Measurements from ENCODE around the gene OGT.
"Not testable (repeated sequence)": the region's sequence is repeated elsewhere in the genome, so short reads cannot be mapped to it uniquely, and the experiment has no call there.

OGT gene

GRCh38 chrX:71599965-71600364 is 67.1 kb downstream of the OGT start:
- no peak for DNase-seq

DNA sequence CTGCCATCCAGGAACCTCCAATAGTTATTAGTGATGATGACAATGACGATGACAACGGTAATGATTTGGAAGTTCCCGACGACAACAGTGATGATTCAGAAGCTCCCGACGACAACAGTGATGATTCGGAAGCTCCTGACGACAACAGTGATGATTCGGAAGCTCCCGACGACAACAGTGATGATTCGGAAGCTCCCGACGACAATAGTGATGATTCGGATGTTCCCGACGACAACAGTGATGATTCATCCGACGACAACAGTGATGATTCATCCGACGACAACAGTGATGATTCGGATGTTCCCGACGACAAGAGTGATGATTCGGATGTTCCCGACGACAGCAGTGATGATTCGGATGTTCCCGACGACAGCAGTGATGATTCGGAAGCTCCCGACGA is 70.7 kb downstream of the OGT start:
- DNase-seq, result no peak

GRCh38 chrX:71604141-71604540 is 71.2 kb downstream of the OGT start:
- no peak for DNase-seq

- no peak for DNase-seq
Observed at GRCh38 chrX:71604796-71605568, 72.1 kb downstream of the OGT start.

DNA sequence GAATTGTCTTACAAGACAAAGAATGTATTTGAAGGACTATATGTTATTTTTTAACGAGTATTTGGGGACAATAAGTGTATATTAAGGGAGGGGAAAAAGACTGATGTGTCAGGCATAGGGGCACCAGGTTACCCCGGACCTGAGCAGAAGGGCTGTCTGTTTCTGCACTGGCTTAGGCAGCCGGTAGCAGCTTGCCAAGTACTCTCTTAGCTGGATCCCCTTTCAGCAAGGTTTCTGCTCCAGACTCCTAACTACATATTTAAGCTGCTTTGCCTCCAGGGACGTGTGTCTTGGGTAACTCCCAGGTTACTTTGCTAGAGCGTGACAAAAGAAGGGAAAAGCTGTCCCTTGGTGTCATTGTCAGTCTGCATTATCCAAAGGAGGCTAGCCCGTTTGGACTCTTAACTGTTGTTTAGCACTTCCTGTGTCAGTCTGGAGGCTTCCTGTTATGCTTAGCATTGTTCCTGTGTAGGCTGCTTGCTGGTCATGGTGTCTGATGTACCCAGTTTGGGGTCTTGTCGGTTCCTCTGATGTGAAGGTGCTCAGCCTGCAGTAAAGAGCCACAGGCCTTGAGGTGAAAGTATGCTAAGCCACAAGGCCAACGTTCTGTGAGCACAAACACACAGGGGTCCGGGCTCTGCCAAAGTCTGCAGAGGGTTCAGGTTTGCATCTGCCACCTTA is 73.8 kb downstream of the OGT start:
- DNase-seq, result no peak

DNA sequence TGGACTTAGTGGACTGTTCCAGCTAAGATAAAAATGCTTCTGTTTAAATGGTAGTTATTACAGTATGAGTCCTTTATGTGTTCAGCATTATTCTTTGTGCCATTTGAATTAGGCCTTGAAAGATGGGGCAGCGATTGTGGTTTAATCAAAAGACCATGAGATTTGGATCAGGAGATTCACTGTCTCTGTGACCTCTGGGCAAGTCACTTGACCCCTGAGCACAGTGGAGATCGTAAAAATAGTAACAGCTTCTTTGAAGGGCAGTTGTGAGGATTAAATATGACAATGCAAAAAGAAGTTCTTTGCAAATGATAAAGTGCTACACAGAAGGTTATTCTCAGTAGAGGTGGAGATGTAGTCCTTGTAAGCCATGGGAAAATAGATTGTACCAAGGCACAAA is 74.6 kb downstream of the OGT start:
- DNase-seq, result no peak

DNA sequence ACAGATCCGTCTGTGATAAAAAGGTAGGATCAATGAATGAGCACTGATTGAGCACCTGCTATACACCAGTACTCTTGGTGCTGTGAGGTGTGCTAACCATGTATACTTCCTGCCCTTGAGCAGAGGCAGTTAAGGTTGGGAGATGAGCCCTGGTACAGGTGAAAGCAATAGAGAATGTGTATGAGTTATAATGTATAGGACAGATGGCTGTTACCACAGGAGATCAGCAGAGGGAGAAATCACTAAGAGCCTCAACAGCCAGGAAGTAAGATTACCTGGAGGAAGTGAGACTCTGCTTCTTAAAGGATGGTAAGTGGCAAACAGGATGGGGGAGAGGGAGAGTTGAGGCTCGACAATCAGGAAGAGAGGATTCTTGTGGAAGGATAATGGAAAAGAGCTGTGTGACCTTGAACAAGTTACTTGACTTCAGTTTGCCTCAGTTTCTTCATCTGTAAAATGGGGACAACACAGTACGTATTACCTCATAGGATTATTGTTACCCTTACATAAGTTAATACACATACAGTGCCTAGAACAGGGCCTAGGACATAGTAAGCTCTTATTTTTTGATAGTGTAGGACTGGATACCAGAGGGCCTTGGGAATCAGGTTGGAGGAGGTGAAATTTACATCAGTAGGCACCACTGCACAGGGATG is 76.3 kb downstream of the OGT start:
- no peak for DNase-seq

- DNase-seq, result not testable (repeated sequence)
Observed at GRCh38 chrX:71611736-71612135, 78.8 kb downstream of the OGT start.

- no peak for DNase-seq
Observed at GRCh38 chrX:71612256-71612655, 79.4 kb downstream of the OGT start.

GRCh38 chrX:71615056-71615455 is 82.2 kb downstream of the OGT start:
- no peak for DNase-seq

- no peak for DNase-seq
Observed at GRCh38 chrX:71615954-71616353, 83.0 kb downstream of the OGT start.

- no peak for DNase-seq
Observed at GRCh38 chrX:71616672-71617529, 84.0 kb downstream of the OGT start.

DNA sequence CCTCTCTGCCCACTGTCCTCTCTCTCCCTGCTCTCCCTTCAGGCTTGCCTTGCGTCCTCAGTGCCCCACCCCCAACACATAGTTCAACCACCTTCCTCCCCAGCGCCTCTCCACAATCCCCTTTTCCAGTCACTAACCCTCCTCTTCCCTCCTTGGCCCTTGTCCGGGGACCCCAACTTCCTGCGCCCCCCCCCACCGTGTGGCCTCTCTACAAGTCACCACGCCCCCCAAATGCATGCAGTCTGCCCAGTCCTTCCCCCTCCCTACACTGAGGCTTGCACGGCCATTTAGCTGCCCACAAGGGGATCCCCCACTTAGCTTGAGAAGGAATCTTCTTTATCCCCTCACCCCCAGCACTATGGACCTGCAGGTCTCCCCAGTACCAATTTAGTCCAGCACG is 84.8 kb downstream of the OGT start:
- DNase-seq, result no peak

- DNase-seq, result peak; percentile 89
Observed at GRCh38 chrX:71618303-71618721, 85.4 kb downstream of the OGT start, which contains the start of gene CXCR3. Gene CXCR3, minus strand, starts transcription at chrX:71618511. Its CDS starts 62 bp downstream, at chrX:71618449.

GRCh38 chrX:71618787-71619186 is 85.9 kb downstream of the OGT start:
- no peak for DNase-seq

DNA sequence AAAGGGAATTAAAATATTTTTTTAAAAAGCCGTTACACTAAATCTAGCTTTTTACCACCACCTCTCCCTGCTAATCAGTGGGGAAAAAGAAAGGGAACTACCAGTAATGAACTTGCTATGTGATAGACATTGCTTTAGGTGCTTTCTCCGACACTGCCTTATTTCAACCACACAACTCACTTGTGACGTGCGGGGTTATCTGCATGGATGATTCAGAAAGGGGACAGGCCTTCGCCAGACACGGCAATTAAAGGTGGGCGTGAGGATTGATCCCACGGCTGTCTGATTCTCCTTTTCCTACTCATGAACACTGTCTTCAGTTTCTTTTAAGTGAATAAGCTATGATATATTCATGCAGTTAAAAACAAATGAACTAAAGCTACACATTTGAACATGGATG is 86.3 kb downstream of the OGT start:
- no peak for DNase-seq

GRCh38 chrX:71619986-71620385 is 87.1 kb downstream of the OGT start:
- peak; percentile 33 for DNase-seq

DNA sequence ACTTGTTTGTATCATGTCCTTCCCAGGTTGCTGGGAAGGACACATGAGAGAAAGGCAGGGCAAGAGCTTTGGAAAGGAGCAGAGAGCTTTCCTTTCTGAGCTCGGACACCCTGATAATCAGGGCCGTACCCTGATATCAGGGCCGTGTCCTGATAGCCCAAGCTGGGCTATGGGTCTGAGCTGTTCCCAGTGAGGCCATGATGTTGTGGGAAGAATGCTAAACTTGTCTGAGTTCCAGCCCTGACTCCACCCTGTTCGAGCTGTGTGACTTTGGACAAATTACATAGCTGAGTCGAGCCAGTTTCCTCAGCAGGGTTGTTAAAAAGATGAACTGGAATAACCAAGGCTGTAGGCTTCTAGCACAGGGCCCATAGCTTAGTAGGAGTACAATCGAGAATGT is 88.7 kb downstream of the OGT start:
- DNase-seq, result no peak

GRCh38 chrX:71622032-71622575 is 89.2 kb downstream of the OGT start:
- DNase-seq, result no peak

DNA sequence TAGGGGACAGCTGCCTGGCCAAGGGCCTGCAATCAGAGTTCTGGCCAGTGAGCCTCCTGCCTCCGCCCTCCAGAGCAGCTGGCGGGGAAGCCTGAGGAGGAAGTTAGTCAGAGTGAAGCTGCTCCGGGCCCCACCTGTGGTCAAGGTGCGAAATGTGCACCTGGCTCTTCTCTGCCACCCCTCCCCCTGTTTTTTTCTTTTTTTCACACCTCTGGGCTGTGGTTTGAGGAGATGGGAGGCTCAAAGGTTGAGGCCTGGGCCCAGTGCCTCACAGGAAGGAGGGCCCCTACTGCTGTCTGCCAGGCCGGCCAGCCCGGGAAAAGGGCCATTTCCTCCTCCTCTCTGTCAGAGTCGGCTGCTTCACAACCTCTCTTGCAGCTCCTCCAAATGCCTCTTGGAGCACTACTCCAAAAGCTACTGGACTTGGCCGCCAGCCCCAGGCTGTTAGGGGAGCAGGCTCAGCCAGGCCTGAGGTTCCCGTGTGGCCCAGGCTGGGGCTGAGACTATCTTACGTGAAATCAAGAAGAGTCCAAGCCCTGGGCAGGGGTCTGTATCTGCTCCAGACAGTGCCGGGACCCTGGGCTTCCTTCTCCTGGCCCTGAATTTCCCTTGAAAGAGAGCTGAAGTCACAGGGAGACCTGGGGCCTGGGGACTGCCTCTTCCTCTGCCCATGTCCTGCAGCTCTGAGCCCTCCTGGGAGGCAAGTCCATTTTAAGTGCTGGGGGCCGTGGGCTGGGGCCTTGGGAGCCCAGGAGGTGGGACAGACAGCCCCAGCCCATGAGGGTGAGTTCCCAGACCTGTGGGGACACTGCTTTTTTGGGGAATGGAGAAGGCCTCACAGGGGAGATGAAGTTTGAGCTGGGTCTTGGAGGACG is 89.9 kb downstream of the OGT start:
- peak; percentile 94 for DNase-seq

DNA sequence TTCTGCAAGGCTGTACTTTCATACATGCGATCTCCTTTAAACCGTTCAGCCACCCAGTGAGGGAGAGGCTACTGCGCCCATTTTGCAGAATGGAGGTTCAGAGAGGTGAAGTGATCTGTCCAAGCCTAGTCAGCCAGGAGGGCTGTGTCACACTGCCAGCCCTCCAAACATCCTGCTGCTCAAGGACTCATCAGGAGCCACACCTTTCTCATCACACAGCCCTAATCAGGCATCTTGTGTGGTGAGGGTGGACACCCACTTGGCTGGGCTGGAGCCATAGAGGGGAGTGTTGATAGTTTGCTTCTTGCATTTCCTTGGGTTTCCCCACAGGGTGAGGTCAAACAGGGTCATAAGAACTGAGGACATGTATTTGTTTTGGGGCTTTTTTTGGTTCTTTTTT is 90.8 kb downstream of the OGT start:
- DNase-seq, result no peak

DNA sequence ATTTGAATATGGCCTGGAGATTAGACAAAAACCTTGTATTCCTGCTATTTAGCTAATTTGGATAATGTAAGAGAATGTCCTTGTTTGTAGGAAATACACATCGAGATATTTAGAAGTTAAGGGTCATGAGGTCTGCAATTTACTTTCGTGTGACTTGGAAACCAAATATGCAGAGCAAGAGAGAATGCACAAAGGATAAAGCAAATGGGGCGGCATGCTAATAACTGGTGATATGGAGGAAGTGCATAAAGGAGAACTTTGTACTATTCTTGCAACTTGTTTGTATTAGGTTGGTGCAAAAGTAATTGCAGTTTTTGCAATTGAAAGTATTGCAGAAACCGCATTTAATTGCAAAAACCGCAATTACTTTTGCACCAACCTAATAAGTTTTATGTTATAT is 92.6 kb downstream of the OGT start:
- DNase-seq, result no peak

Measured in RPMI8226 (cell line).